ENCODE measurements around the gene DCLK2. TPM values are rescaled to one million over a fixed set of nuclear protein-coding genes. Genes with fewer than 3 reads are reported as not detected.

DCLK2 gene
- total and polyA plus RNA-seq, 11 donors = 6.4 to 38.4 (median 15.4) TPM

- intact Hi-C loops (cut with DNase I) = loop anchor here in 6 of 10 donors (5.0 kb wide), 4 partner anchors 228 to 243 kb away; no protein-coding TSS in a partner anchor
- TF ChIP-seq CTCF (IDR thresholded peaks at IDR 0.05) (no peak), POLR2A (IDR thresholded peaks at IDR 0.05) (no peak)
- no peak for ATAC-seq
- DNase-seq = no peak
- no peak overlapping the region for H3K27ac ChIP-seq
- peaks cover 0 to 23% (median 6%) of the 10 kb centered on the region in 12 donors for H3K4me1 ChIP-seq
- no peak overlapping the region for H3K4me3 ChIP-seq
- peaks cover 0 to 23% (median 6%) of the 10 kb centered on the region in 9 donors for H3K36me3 ChIP-seq
- no peaks in the 10 kb centered on the region for H3K27me3 ChIP-seq
- no peaks in the 10 kb centered on the region for H3K9me3 ChIP-seq
Measured at GRCh38 chr4:150240011-150240410, 161.8 kb downstream of the DCLK2 start.

- H3K4me3 ChIP-seq = no peak overlapping the region
- H3K9me3 ChIP-seq = no peaks in the 10 kb centered on the region
- DNase-seq = peak in 1 of 5 donors; percentile 47
- 42 to 54% (median 50%) methylated on average over 6 of the region's 6 CpGs for WGBS, 4 donors
- peak in 3 of 4 donors; percentile 46 to 52 (median 51) for ATAC-seq
- no peaks in the 10 kb centered on the region for H3K4me1 ChIP-seq
- intact Hi-C loops (cut with DNase I) = loop anchor here (1.0 to 5.0 kb wide), 9 partner anchors 231 to 246 kb away; no protein-coding TSS in a partner anchor
- peaks cover 0 to 29% (median 8%) of the 10 kb centered on the region in 9 donors for H3K36me3 ChIP-seq
- H3K27me3 ChIP-seq = no peaks in the 10 kb centered on the region
- TF ChIP-seq CTCF (IDR thresholded peaks at IDR 0.05) (peak; percentile 71 to 91 (median 88)), POLR2A (IDR thresholded peaks at IDR 0.05) (no peak)
- H3K27ac ChIP-seq = no peak overlapping the region
Measured at GRCh38 chr4:150242820-150243458, 164.7 kb downstream of the DCLK2 start.

GRCh38 chr4:150243932-150244331 lies 165.7 kb downstream of the DCLK2 start:
- intact Hi-C loops (cut with DNase I) = loop anchor here (1.0 to 5.0 kb wide), 9 partner anchors 232 to 247 kb away; no protein-coding TSS in a partner anchor

More at GRCh38 chr4:150243932-150244331, 165.7 kb downstream of the DCLK2 start:
- DNase-seq (no peak), ATAC-seq (no peak)
- H3K27me3 ChIP-seq = no peaks in the 10 kb centered on the region
- TF ChIP-seq CTCF (IDR thresholded peaks at IDR 0.05) (no peak), POLR2A (IDR thresholded peaks at IDR 0.05) (no peak)
- H3K4me3 ChIP-seq = no peak overlapping the region
- no peaks in the 10 kb centered on the region for H3K9me3 ChIP-seq
- WGBS, 4 donors = 82 to 95% (median 92%) methylated on average over 2 of the region's 2 CpGs
- no peaks in the 10 kb centered on the region for H3K4me1 ChIP-seq
- peaks cover 0 to 36% (median 17%) of the 10 kb centered on the region in 9 donors for H3K36me3 ChIP-seq
- H3K27ac ChIP-seq = no peak overlapping the region
